HEK293T (cell line): ENCODE measurements around the gene MTURN.

Experiments used
- ARNT ChIP-seq: fragments of 450-650 bp; IDR thresholded peaks from 2 replicates; pipeline ENCODE4 v1.6.1; 2017; ENCODE audit warnings: mild to moderate bottlenecking
- BHLHE40 ChIP-seq: fragments of 450-650 bp; IDR thresholded peaks from 2 replicates; pipeline ENCODE4 v1.6.1; 2016; ENCODE audit warnings: mild to moderate bottlenecking, moderate library complexity, borderline replicate concordance
- FOXA1 ChIP-seq: fragments of 450-650 bp; IDR thresholded peaks from 2 replicates; pipeline ENCODE4 v1.6.1; 2016; ENCODE audit warnings: mild to moderate bottlenecking
- FOXK2 ChIP-seq: fragments of 450-650 bp; IDR thresholded peaks from 2 replicates; pipeline ENCODE4 v1.6.1; 2016; ENCODE audit warnings: mild to moderate bottlenecking
- FOXM1 ChIP-seq: fragments of 450-650 bp; IDR thresholded peaks from 2 replicates; pipeline ENCODE4 v1.6.1; 2017; ENCODE audit warnings: mild to moderate bottlenecking, borderline replicate concordance
- SP1 ChIP-seq: fragments of 450-650 bp; IDR thresholded peaks from 2 replicates; pipeline ENCODE4 v1.6.1; 2017
- SUZ12 ChIP-seq: fragments of 450-650 bp; IDR thresholded peaks from 2 replicates; pipeline ENCODE4 v1.6.1; 2016; ENCODE audit warnings: mild to moderate bottlenecking
- TARDBP ChIP-seq: fragments of 450-650 bp; IDR thresholded peaks from 2 replicates; pipeline ENCODE4 v1.6.1; 2016

- TF ChIP-seq SP1 (no peak), ARNT (no peak), TARDBP (no peak), FOXA1 (no peak), SUZ12 (no peak), BHLHE40 (no peak), FOXK2 (no peak), FOXM1 (no peak)
Measured at GRCh38 chr7:30200591-30200990, 65.8 kb downstream of the MTURN start.
